NCI-H1694 treated with DMSO at 0.1 percent for 48 hours (cell line): ENCODE measurements around the gene ZFP57.
"Not testable (repeated sequence)": the region's sequence is repeated elsewhere in the genome, so short reads cannot be mapped to it uniquely, and the experiment has no call there.

Source experiments
- DNase-seq: peaks from one replicate; lab custom pipeline; 2025; lab: John Stamatoyannopoulos, UW

Gene ZFP57

DNA sequence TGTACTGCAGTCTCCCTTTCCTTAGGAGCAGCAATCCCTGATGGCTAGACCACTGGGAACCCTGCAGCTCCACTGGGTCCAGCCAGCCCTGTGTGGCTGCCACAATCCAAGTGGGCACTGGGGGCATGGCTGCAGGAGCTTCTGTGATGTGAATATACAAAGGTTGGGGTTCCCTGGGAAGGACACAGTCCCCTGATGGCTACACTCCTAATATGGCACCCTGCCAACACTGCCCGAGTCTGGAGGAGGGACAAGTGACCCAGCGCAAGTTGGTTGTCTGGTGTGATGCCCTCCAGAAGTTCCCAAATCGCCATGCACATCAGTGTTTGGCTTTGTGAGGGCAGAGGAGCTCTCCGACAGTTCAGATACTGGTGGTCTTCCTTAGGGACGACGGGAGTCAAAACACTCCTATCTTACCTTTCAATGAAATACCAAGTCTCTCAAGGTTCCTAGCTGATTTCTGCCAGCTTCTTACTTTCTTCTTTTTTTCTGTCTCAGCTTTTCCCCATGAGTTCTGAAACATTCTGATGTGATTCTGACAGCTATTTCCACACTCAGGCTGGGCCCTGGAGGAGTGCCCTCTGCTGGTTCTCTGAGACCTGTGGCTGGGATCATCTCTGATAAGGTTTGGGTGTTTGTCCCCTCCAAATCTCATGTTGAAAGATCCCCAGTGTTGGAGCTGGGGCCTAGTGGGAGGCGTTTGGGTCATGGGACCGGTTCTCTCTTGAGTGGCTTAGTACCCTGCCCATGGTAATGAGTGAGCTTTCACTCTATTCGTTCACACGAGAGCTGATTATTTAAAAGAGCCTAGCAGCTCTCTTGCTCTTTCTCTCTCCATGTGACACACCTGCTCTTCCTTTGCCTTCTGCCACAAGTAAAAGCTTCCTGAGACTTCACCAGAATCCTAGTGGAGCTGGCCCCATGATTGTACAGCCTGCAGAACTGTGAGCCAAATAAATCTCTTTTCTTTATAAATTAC lies 15.5 kb upstream of the ZFP57 start:
- DNase-seq, result no peak

DNA sequence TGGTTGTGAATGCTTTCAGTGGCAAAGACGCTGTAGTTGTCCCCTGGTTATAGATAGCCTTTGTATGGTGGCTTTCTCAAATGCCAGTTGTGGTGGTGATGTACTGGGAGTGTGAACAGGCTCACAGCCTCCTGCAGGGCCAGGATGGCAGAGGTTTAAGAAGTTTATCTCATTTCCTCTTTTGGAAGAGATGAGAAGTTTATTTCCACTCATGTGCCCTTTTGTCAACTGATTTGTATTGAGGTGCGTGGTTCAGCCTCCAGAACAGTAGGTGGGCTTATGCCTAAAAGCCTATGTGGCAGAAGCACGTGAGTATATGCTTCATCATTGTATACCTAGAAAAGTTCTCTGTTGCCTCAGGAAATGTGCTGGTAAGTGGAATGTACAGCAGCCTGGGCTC lies 13.7 kb upstream of the ZFP57 start:
- DNase-seq, result no peak

DNA sequence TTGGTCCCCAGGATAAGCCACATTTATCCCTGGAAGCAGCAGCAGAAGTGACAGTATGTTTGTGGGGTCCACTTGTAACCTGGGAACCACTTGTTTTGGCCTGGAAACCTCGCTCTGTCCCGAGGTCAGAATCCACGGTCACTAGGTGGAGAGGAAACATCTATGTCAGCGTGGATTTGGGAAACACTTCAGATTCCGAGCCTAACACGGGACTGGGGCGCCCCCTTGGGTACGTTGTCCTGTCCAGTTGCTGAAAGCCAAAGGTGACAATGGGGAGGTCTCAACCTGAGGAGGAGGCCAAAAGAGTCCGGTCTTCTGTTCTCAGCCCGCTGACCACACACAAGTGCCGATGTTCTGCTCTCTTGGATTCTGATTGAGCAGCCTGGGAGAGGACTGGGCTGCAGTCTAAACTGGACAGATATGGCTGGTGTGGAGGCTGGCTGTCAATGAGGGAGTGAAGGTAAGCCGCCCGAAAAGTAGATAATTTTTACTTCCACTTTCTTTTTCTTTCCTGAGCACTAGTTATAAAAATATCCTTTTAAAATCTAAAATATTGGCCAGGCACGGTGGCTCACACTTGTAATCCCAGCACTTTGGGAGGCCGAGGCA lies 4.9 kb upstream of the ZFP57 start:
- DNase-seq, result no peak

DNA sequence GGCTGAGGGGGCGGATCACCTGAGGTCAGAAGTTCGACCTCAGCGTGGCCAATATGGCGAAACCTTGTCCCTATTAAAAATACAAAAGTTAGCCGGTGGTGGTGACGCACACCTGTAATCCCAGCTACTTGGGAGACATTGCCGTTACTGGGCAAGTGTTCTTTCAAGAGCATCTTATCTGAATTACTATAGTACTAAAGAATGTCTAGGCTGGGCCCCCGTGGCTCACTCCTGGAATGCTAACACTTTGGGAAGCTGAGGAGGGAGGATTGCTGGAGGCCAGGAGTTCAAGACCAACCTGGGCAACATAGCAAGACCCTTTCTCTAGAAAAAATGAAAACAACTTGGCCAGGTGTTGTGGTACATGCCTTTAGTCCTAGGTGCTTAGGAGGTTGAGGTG lies 859 bp upstream of the ZFP57 start:
- DNase-seq, result no peak

DNA sequence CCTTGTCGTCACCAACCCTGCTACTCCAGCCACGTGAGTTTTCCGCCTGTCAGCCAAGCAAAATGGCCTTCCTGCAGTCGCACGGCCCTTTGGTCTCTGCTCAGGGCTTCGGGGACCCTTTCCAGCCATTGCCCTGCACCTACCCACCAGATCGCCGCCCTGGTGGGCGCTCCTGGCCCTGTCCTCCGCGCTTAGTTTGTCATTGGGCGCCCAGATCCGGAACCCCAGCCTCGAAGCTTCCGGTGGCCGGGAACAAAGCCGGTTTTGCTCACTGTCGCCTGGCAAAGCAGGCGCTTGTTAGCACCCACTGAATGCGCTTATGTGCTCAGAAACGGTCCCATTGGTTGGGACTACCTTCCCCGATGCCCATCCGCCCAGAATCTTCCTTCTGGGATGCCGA lies 536 bp downstream of the ZFP57 start:
- no peak for DNase-seq

DNA sequence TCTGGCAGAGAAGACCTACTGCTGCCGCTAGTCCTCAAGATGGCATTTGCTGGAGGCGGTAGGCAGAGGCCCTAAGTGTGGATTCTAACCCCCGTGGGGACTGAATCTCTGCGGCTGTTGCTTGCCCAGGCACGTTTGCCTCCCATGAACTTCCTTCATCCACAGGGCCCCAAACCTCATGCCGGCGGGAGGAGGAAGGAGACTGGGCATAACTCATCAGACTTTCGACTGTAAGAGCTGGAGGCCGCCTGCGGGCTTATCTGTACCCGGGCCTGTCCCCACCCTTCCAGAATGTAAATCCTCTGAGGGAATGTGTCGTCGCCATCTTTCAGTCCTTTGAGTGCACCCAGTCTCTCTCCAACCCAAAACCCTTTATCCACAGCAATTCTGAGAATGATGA lies 990 bp downstream of the ZFP57 start:
- DNase-seq, result no peak

- DNase-seq, result no peak
Measured at GRCh38 chr6:29678114-29678513, 2.8 kb downstream of the ZFP57 start.

GRCh38 chr6:29676981-29677601 lies 3.9 kb downstream of the ZFP57 start:
- DNase-seq, result no peak

GRCh38 chr6:29675561-29675960 lies 5.4 kb downstream of the ZFP57 start:
- no peak for DNase-seq

DNA sequence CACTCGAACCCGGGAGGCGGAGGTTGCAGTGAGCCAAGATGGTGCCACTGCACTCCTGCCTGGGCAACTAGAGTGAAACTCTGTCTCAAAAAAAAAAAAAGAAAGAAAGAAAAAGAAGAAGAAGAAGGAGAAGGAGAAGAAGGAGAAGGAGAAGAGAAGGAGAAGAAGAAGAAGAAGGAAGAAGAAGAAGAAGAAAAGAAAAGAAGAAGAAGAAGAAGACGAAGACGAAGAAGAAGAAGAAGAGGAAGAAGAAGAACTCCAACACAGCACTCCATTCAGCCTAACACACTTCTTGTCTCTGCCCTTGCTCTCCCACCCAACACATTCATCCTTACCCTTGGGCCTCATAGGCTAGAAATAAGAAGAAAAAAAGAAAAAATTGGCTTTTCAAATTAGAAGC lies 6.9 kb downstream of the ZFP57 start:
- no peak for DNase-seq

DNA sequence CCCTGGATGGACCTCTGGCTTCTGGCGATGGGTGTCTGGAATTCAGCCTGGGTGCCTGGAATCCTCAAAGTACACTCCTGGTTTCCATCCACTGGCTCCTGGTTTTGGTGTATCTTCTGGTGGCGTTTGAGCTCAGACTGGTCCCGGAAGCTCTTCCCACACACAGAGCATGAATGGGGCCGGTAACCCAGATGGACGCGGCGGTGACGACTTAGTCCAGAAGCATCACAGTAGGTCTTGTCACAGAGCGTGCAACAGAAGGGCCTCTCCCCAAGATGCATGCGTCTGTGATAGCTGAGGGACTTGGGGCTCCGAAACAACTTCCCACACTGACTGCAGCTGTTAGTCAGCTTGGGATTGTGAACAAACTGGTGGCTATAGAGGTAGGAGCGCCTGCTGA lies 7.8 kb downstream of the ZFP57 start:
- no peak for DNase-seq

GRCh38 chr6:29672116-29672515 lies 8.8 kb downstream of the ZFP57 start:
- not testable (repeated sequence) for DNase-seq

GRCh38 chr6:29671026-29671425 lies 9.9 kb downstream of the ZFP57 start:
- no peak for DNase-seq

DNA sequence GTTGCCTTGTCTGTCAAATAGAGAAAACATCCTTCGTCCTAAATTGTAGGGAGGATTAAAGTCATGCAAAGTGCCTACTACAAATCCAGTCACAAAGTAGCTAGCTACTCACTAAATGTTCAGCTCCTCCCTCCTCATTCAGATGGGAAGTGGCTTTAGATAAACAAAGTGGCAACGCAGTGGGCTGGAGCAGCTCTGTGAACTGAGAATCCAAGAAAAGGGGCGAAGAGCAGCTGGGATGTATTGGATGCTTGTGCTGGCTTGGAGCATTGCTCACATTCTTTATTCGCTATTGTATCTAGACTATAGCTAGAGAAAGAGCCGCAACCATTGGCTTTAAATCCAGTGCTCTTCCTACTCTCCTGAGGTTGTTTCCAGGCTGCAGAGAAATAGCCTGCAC lies 13.8 kb downstream of the ZFP57 start:
- no peak for DNase-seq

DNA sequence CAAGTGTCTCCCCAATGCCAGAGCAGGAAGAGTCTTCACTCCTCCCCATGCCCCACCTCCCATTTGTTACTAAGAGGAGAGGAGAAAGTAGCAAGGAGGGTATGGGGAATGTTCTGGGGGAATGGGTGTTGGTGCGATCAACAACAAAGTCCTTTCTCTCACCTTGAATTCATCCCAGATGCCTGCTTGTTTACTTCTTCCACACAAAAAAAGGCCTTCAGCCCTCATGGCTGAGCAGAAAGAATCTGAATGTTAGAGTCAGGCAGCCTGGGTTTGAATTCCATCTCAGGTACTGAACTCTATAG lies 14.2 kb downstream of the ZFP57 start:
- DNase-seq, result no peak

DNA sequence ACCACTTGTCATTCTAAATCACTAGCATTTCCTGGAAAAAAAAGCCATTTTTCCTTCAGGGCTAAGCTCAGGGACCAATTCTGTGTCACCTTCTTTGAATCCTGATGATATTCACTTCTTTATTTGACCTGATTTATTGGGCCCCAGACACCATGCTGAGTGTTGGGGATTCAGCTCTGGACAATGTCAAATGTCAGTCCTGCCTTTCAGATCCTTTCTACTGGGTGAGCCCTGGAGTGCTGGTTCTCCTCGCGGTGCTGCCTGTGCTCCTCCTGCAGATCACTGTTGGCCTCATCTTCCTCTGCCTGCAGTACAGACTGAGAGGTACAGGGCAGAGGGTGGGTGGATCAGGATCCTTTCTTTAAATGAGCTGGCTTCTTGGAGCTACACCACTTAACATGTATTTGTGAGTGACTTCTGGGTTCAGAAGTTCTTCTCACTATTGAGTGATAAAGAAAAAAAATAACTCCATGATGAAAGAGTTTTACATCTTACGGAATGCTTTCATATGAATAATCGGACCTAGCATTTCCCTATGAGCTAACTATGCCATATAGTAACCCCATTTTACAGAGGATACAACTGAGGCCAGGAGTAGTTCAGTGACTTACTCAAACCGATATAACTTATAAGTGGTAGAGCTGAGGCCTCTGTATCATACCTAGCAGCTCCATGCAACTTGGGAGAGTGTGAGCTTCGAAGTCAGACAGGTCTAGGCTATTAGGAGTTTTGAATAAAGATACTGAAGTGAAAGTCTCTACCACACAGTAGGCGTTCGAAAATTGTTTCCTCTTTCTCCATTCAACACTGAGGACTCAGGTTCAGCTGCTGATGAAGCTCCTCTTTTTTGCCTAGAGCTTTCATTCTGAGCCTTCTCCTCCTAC lies 14.8 kb downstream of the ZFP57 start:
- no peak for DNase-seq

DNA sequence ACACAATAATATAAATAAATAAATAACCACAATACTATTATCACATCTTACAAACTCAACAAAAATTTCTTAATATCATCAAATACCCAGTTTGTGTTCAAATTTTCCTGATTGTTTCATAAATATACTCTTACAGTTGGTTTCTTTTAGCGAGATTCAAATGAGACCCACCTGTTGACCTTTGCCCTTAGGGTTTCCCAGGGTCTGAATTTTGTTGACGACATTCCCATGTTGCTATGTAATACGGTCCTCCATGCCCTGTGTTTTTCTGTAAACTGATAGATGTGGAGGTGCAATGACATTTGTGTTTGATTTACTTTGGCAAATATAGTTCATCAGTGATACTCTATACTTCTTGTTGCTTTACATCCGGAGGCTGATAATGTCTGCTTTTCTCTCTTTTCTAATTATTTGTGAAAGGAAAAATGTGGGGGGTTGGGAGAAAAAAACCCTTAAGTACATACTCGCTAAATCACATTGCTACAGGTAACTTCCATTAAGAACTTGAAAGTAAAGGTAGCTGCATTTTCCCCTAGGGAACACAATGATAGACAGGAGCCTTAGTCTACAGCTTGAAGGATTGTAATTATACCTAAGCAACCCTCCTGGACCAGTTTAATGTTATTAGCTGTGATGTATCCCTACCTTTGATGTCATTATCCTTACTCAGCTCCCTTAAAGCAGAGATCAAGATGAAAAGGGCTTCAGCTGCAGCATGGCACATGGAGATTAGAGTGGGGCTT lies 17.5 kb downstream of the ZFP57 start:
- DNase-seq, result no peak

GRCh38 chr6:29661502-29662141 lies 19.3 kb downstream of the ZFP57 start:
- not testable (repeated sequence) for DNase-seq

- DNase-seq, result no peak
Measured at GRCh38 chr6:29661071-29661470, 19.9 kb downstream of the ZFP57 start.

- no peak for DNase-seq
Measured at GRCh38 chr6:29656798-29657197, 24.2 kb downstream of the ZFP57 start, which contains the start of gene MOG. Gene MOG (plus strand): TSS chr6:29657092. CDS start chr6:29657210, 118 bp downstream.

GRCh38 chr6:29656157-29656556 lies 24.8 kb downstream of the ZFP57 start:
- DNase-seq, result no peak
